BJ (cell line): Measurements from ENCODE around the gene ANAPC13. TPM values are rescaled to one million over a fixed set of nuclear protein-coding genes. Genes with fewer than 3 reads are reported as not detected.

Source experiments
- CTCF ChIA-PET: fragments of 350-600 bp; formaldehyde crosslinking; extraction: SDS; loops from one replicate; lab custom pipeline; 2021; ENCODE audit warnings: antibody characterized with exemption, inconsistent platforms; lab: Yijun Ruan, JAX
- POLR2A ChIA-PET: fragments of 300-600 bp; sonication (Branson Sonifier 250); formaldehyde crosslinking; extraction: SDS; loops from one replicate; lab custom pipeline; 2021; ENCODE audit warnings: antibody characterized with exemption; lab: Charles Lee
- DNase-seq: peaks from one replicate; pipeline ENCODE4 v3.0.0-alpha.2; 2011; ENCODE audit warnings: low read depth
- H3K27me3 ChIP-seq: 2 replicates; pipeline ENCODE4 v1.6.0; 2011; ENCODE audit warnings: low read length; ENCODE audit not compliant: control insufficient read depth, insufficient read depth
- H3K36me3 ChIP-seq: 2 replicates; pipeline ENCODE4 v1.5.1; 2011; ENCODE audit warnings: low read length; ENCODE audit not compliant: control insufficient read depth, insufficient read depth
- H3K4me3 ChIP-seq: 2 replicates; pipeline ENCODE4 v1.5.1; 2011; ENCODE audit warnings: low read depth, mild to moderate bottlenecking, control low read depth, low read length
- CTCF ChIP-seq: IDR thresholded peaks from 2 replicates; pipeline ENCODE4 v1.5.1; 2011; ENCODE audit warnings: low read depth, mild to moderate bottlenecking, control low read depth, inconsistent platforms, low read length, moderate library complexity; ENCODE audit not compliant: insufficient read depth
- polyA plus RNA-seq: library from polyadenylated mRNA; depleted of rRNA; stranded (reverse); fragments of >200 nt; gene quantifications from 2 replicates; pipeline ENCODE4 v1.2.3, GENCODE V29; 2011

Gene ANAPC13
- polyA plus RNA-seq, 1 experiment = 54.6 TPM

DNA sequence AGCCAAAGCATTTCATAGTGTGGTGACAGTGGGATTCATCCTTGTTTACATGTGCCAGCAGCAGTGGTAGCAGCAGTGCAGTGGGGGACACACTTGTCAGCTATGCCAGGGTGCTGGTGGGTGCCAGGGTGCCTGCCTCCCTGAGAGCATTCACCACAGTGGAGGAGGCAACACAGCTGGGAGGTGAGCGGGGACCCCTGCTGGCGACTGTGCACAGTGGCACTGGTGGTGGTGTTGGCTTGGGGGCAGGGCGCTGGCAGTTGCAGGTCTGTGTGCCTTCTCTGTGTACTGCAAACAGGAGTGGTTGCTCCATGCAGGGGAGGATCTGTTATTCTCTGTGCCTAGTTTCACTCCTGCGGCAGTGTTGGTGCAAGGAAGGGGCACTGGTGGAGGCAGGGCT, 41.3 kb upstream of the ANAPC13 start:
- Histone ChIP-seq H3K36me3 (no peaks in the 10 kb centered on the region), H3K27me3 (no peaks in the 10 kb centered on the region), H3K4me3 (no peak overlapping the region)
- ChIA-PET POLR2A (no interaction called here), CTCF (no interaction called here)
- no peak for DNase-seq
- 0 out of 2 replicates have a peak, but pooled peaks have one; percentile 21 for TF ChIP-seq CTCF

DNA sequence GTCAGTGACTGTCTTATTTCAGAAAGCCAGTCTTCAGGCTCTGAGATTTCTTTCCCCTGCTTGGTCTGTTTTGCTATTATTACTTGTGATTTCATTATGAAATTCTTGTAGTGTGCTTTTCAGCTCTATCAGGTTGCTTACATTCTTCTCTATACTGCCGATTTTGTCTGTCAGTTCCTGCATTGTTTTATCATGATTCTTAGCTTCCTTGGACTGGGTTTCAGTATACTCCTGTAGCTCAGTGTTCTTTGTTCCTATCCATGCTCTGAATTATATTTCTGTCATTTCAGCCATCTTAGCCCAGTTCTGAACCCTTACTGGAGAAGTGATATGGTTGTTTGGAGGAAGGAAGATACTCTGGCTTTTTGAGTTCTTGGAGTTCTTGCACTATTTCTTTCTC, 40.5 kb upstream of the ANAPC13 start:
- POLR2A ChIA-PET = no interaction called here
- no peak for TF ChIP-seq CTCF
- no peaks in the 10 kb centered on the region for H3K36me3 ChIP-seq
- no peak for DNase-seq
- H3K27me3 ChIP-seq = no peaks in the 10 kb centered on the region
- no peak overlapping the region for H3K4me3 ChIP-seq
- CTCF ChIA-PET = interaction anchor here (1.3 kb wide), 1 partner anchor 9 kb away, joined by 3 read pairs; no protein-coding TSS in a partner anchor

- H3K27me3 ChIP-seq = no peaks in the 10 kb centered on the region
- POLR2A ChIA-PET = no interaction called here
- no peak for TF ChIP-seq CTCF
- CTCF ChIA-PET = interaction anchor here (1.3 kb wide), 1 partner anchor 10 kb away, joined by 3 read pairs; no protein-coding TSS in a partner anchor
- H3K36me3 ChIP-seq = no peaks in the 10 kb centered on the region
- no peak for DNase-seq
- H3K4me3 ChIP-seq = no peak overlapping the region
Measured at GRCh38 chr3:134525293-134525692, 39.5 kb upstream of the ANAPC13 start.

- Histone ChIP-seq H3K36me3 (no peaks in the 10 kb centered on the region), H3K4me3 (no peak overlapping the region), H3K27me3 (no peaks in the 10 kb centered on the region)
- CTCF ChIA-PET = no interaction called here
- DNase-seq = no peak
- POLR2A ChIA-PET = no interaction called here
- TF ChIP-seq CTCF = no peak
Measured at GRCh38 chr3:134522541-134522940, 36.8 kb upstream of the ANAPC13 start.

DNA sequence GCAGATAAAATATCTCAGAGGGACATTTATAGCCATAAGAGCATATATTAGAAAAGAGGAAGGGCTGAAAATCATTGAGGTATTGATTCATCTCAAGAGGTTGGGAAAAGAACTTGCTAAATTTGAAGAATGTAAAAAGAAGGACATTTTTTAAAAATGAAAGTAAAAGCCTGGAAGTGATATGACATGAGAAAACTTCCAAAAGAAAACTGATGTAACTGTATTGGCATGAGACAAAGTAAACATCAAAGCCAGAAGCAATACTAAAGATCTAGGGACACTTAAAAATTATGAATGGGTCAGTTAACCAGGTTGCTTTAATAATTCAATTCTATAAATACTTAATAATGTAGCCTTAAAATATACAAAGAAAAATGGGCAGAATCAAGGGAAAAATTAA, 32.0 kb upstream of the ANAPC13 start:
- Histone ChIP-seq H3K36me3 (no peaks in the 10 kb centered on the region), H3K27me3 (no peaks in the 10 kb centered on the region), H3K4me3 (no peak overlapping the region)
- ChIA-PET POLR2A (interaction anchor here (0.6 kb wide), 1 partner anchor 1929 kb away, joined by 4 read pairs; no protein-coding TSS in a partner anchor), CTCF (no interaction called here)
- DNase-seq = peak; percentile 10
- no peak for TF ChIP-seq CTCF
